GM23338 (cell line): ENCODE results near the gene CACNA1B. TPM values are rescaled to one million over a fixed set of nuclear protein-coding genes. Genes with fewer than 3 reads are reported as not detected.

Experiments used
- ATAC-seq: fragments of 200-7000 bp; cut with Tn5 transposase; 3 replicates; pipeline ENCODE4 v1.9.1; 2020
- DNase-seq: peaks from one replicate; pipeline ENCODE4 v3.0.0-alpha.2; 2015; ENCODE audit warnings: low spot score
- H2AFZ ChIP-seq: fragments of 200-600 bp; sonication (generic); 2 replicates; pipeline ENCODE4 v1.8.0; 2016; ENCODE audit warnings: antibody characterized with exemption, mild to moderate bottlenecking, moderate library complexity
- H3F3A ChIP-seq: fragments of 200-600 bp; sonication (generic); replicated peaks from 2 replicates; pipeline ENCODE4 v1.8.0; 2017; ENCODE audit warnings: antibody characterized with exemption, mixed run types, low read depth
- H3K27ac ChIP-seq: fragments of 200-600 bp; sonication (generic); 2 replicates; pipeline ENCODE4 v1.6.1; 2016; ENCODE audit warnings: low read depth
- H3K27me3 ChIP-seq: fragments of 200-600 bp; sonication (generic); 2 replicates; pipeline ENCODE4 v1.8.0; 2016; ENCODE audit warnings: mild to moderate bottlenecking, mixed run types, moderate library complexity; ENCODE audit not compliant: insufficient read depth
- H3K36me3 ChIP-seq: fragments of 200-600 bp; sonication (generic); 2 replicates; pipeline ENCODE4 v1.8.0; 2016; ENCODE audit warnings: mild to moderate bottlenecking; ENCODE audit not compliant: insufficient read depth
- H3K4me1 ChIP-seq: fragments of 200-600 bp; sonication (generic); 2 replicates; pipeline ENCODE4 v1.8.0; 2016; ENCODE audit warnings: mild to moderate bottlenecking, moderate library complexity; ENCODE audit not compliant: insufficient read depth
- H3K4me2 ChIP-seq: fragments of 200-600 bp; sonication (generic); 2 replicates; pipeline ENCODE4 v1.7.1; 2017; ENCODE audit warnings: mixed run types
- H3K4me3 ChIP-seq: fragments of 200-600 bp; sonication (generic); 2 replicates; pipeline ENCODE4 v1.6.1; 2016; ENCODE audit warnings: mixed run types
- H3K79me2 ChIP-seq: fragments of 200-600 bp; sonication (generic); replicated peaks from 2 replicates; pipeline ENCODE4 v1.8.0; 2017; ENCODE audit warnings: mild to moderate bottlenecking; ENCODE audit not compliant: insufficient read depth
- H3K9me2 ChIP-seq: fragments of 200-600 bp; sonication (generic); 2 replicates; pipeline ENCODE4 v1.8.0; 2017; ENCODE audit not compliant: insufficient read depth
- H4K20me1 ChIP-seq: fragments of 200-600 bp; sonication (generic); replicated peaks from 2 replicates; pipeline ENCODE4 v1.8.0; 2017; ENCODE audit warnings: mild to moderate bottlenecking; ENCODE audit not compliant: insufficient read depth
- H3K27ac Mint-ChIP-seq: 2 replicates; pipeline ENCODE4 v1.8.0; 2020; ENCODE audit warnings: inconsistent platforms, mild to moderate bottlenecking, moderate library complexity, mixed read lengths
- H3K27me3 Mint-ChIP-seq: 3 replicates; pipeline ENCODE4 v1.8.0; 2022; ENCODE audit warnings: low read depth, mild to moderate bottlenecking, moderate library complexity, mixed read lengths, inconsistent platforms; ENCODE audit not compliant: insufficient read depth, poor library complexity
- H3K36me3 Mint-ChIP-seq: 3 replicates; pipeline ENCODE4 v1.8.0; 2021; ENCODE audit warnings: low read depth, mild to moderate bottlenecking, inconsistent platforms, moderate library complexity, mixed read lengths
- H3K4me1 Mint-ChIP-seq: 3 replicates; pipeline ENCODE4 v1.8.0; 2020; ENCODE audit warnings: mild to moderate bottlenecking, inconsistent platforms, mixed read lengths
- H3K4me3 Mint-ChIP-seq: 3 replicates; pipeline ENCODE4 v1.8.0; 2021; ENCODE audit warnings: moderate library complexity, mild to moderate bottlenecking, inconsistent platforms, mixed read lengths
- H3K9me3 Mint-ChIP-seq: 3 replicates; pipeline ENCODE4 v1.8.0; 2020; ENCODE audit warnings: moderate library complexity, mild to moderate bottlenecking, inconsistent platforms, mixed read lengths
- CREB1 ChIP-seq: fragments of 250-450 bp; sonication (Bioruptor Pico); IDR thresholded peaks from 2 replicates; pipeline ENCODE4 v1.5.0; 2020; ENCODE audit warnings: low read depth, mild to moderate bottlenecking, moderate library complexity
- EZH2 ChIP-seq: fragments of 200-600 bp; sonication (generic); IDR thresholded peaks from one replicate; pipeline ENCODE4 v1.8.0; 2017; ENCODE audit warnings: antibody characterized with exemption, mild to moderate bottlenecking, low read depth; ENCODE audit not compliant: unreplicated experiment
- EZH2phosphoT487 ChIP-seq: fragments of 200-600 bp; sonication (generic); IDR thresholded peaks from one replicate; pipeline ENCODE4 v1.8.1; 2018; ENCODE audit warnings: antibody characterized with exemption; ENCODE audit not compliant: unreplicated experiment
- JUNB ChIP-seq: IDR thresholded peaks from one replicate; pipeline ENCODE4 v1.6.1; 2016; ENCODE audit warnings: antibody characterized with exemption; ENCODE audit not compliant: unreplicated experiment
- NANOG ChIP-seq: IDR thresholded peaks from 2 replicates; pipeline ENCODE4 v1.6.1; 2016; ENCODE audit warnings: antibody characterized with exemption, borderline replicate concordance
- POLR2AphosphoS5 ChIP-seq: IDR thresholded peaks from 2 replicates; pipeline ENCODE4 v1.6.1; 2016; ENCODE audit warnings: antibody characterized with exemption, low read depth
- STAT1 ChIP-seq: IDR thresholded peaks from one replicate; pipeline ENCODE4 v1.6.1; 2016; ENCODE audit warnings: antibody characterized with exemption; ENCODE audit not compliant: unreplicated experiment
- ZNF114 ChIP-seq: fragments of 250-450 bp; sonication (Bioruptor Pico); IDR thresholded peaks from 2 replicates; pipeline ENCODE4 v1.5.0; 2020; ENCODE audit warnings: mild to moderate bottlenecking, moderate library complexity
- ZNF331 ChIP-seq: fragments of 250-450 bp; sonication (Bioruptor Pico); IDR thresholded peaks from 2 replicates; pipeline ENCODE4 v1.5.0; 2020; ENCODE audit warnings: low read depth, mild to moderate bottlenecking, moderate library complexity
- polyA plus RNA-seq: library from polyadenylated mRNA; unstranded; fragments of >200 nt; fragmentation: Nextera tagmentation; extraction: Ambion mirVana; gene quantifications from 2 replicates; pipeline ENCODE4 v1.2.1, GENCODE V29; 2016
- total RNA-seq: library from RNA; depleted of rRNA; stranded (reverse); fragments of >200 nt; shearing (Covaris generic); gene quantifications from 2 replicates; pipeline ENCODE4 v1.2.3, GENCODE V29; 2014
- TF ChIP-seq, protein P1 (sequence below): fragments of 250-450 bp; sonication (Bioruptor Pico); IDR thresholded peaks from 2 replicates; pipeline ENCODE4 v1.5.0; 2020; ENCODE audit warnings: mild to moderate bottlenecking, moderate library complexity
- TF ChIP-seq, protein P2 (sequence below): IDR thresholded peaks from one replicate; pipeline ENCODE4 v1.6.1; 2018; ENCODE audit warnings: antibody characterized with exemption; ENCODE audit not compliant: unreplicated experiment
- TF ChIP-seq, protein P3 (sequence below): IDR thresholded peaks from 2 replicates; pipeline ENCODE4 v1.6.1; 2016; ENCODE audit warnings: antibody characterized with exemption

Gene CACNA1B
- total and polyA plus RNA-seq, 2 experiments from 2014 or later: 1.1 to 10.4 TPM

DNA sequence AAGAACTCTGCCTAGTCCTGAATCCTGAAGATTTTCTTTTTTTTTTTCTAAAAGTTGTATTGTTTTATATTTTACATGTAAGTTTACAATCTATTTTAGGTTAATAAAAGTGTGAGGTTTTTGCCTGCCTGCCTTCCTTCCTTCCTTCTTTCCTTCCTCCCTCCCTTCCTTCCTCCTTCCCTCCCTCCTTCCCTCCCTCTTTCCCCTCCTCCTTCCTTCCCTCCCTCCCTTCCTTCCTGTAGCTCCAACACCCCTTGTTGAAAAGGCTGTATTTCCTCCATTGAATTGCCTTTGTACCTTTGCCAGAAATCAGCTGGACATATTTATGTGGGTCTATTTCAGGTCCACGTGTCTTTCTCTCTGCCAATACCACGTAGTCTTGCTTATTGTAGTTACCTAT, 46.6 kb downstream of the CACNA1B start (continued):
- TF ChIP-seq, protein P1, sequence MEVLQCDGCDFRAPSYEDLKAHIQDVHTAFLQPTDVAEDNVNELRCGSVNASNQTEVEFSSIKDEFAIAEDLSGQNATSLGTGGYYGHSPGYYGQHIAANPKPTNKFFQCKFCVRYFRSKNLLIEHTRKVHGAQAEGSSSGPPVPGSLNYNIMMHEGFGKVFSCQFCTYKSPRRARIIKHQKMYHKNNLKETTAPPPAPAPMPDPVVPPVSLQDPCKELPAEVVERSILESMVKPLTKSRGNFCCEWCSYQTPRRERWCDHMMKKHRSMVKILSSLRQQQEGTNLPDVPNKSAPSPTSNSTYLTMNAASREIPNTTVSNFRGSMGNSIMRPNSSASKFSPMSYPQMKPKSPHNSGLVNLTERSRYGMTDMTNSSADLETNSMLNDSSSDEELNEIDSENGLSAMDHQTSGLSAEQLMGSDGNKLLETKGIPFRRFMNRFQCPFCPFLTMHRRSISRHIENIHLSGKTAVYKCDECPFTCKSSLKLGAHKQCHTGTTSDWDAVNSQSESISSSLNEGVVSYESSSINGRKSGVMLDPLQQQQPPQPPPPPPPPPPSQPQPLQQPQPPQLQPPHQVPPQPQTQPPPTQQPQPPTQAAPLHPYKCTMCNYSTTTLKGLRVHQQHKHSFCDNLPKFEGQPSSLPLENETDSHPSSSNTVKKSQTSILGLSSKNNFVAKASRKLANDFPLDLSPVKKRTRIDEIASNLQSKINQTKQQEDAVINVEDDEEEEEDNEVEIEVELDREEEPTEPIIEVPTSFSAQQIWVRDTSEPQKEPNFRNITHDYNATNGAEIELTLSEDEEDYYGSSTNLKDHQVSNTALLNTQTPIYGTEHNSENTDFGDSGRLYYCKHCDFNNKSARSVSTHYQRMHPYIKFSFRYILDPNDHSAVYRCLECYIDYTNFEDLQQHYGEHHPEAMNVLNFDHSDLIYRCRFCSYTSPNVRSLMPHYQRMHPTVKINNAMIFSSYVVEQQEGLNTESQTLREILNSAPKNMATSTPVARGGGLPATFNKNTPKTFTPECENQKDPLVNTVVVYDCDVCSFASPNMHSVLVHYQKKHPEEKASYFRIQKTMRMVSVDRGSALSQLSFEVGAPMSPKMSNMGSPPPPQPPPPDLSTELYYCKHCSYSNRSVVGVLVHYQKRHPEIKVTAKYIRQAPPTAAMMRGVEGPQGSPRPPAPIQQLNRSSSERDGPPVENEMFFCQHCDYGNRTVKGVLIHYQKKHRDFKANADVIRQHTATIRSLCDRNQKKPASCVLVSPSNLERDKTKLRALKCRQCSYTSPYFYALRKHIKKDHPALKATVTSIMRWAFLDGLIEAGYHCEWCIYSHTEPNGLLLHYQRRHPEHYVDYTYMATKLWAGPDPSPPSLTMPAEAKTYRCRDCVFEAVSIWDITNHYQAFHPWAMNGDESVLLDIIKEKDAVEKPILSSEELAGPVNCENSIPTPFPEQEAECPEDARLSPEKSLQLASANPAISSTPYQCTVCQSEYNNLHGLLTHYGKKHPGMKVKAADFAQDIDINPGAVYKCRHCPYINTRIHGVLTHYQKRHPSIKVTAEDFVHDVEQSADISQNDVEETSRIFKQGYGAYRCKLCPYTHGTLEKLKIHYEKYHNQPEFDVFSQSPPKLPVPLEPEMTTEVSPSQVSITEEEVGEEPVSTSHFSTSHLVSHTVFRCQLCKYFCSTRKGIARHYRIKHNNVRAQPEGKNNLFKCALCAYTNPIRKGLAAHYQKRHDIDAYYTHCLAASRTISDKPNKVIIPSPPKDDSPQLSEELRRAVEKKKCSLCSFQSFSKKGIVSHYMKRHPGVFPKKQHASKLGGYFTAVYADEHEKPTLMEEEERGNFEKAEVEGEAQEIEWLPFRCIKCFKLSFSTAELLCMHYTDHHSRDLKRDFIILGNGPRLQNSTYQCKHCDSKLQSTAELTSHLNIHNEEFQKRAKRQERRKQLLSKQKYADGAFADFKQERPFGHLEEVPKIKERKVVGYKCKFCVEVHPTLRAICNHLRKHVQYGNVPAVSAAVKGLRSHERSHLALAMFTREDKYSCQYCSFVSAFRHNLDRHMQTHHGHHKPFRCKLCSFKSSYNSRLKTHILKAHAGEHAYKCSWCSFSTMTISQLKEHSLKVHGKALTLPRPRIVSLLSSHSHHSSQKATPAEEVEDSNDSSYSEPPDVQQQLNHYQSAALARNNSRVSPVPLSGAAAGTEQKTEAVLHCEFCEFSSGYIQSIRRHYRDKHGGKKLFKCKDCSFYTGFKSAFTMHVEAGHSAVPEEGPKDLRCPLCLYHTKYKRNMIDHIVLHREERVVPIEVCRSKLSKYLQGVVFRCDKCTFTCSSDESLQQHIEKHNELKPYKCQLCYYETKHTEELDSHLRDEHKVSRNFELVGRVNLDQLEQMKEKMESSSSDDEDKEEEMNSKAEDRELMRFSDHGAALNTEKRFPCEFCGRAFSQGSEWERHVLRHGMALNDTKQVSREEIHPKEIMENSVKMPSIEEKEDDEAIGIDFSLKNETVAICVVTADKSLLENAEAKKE (CRISPR knock-in tag): no peak
- no peak for TF ChIP-seq CREB1 (CRISPR knock-in tag)
- TF ChIP-seq ZNF331: no peak
- no peak for TF ChIP-seq ZNF114 (CRISPR knock-in tag)
- TF ChIP-seq EZH2: no peak

DNA sequence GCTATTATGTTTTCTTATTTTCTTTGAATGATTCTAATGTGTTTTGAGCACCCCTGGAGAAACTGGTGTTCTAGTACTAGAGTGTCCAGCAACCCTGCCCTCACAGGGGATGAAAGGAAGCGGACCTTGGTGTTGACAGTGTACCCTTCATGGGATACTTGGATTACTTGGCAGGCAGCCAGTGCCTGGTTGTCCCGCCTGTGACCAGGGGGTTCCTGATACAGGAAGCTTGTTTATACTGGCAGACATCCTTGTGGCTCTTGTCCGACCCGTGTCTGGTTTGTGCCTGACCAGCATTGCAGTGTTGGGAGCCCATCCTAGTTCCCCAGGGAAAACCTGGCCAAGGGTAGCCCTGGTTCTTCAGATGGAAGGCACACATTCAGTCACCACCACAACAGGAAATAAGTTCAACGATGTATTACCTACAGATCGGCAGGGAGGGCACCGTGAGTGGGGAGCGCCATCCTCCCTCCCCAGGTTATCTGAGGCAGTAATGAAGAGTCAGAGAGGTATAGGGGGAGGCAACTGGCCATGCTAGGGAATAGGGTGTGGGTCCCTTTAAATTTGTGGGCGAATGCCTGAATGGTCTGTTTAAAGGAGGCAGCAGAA, 47.3 kb downstream of the CACNA1B start:
- ATAC-seq (no peak), DNase-seq (no peak)
- H2AFZ ChIP-seq: no peak overlapping the region
- no peaks in the 10 kb centered on the region for H3K4me1 ChIP-seq
- H3F3A ChIP-seq: no peaks in the 10 kb centered on the region
- Mint-ChIP-seq H3K4me3 (no peak overlapping the region), H3K27ac (no peak overlapping the region), H3K9me3 (peaks cover 28% of the 10 kb centered on the region), H3K27me3 (no peaks in the 10 kb centered on the region), H3K4me1 (no peaks in the 10 kb centered on the region), H3K36me3 (peaks cover 67% of the 10 kb centered on the region)
- no peaks in the 10 kb centered on the region; the same call in 1 of the 2 replicates for H4K20me1 ChIP-seq
- H3K9me2 ChIP-seq: no peaks in the 10 kb centered on the region
- H3K27ac ChIP-seq: no peak overlapping the region
- no peaks in the 10 kb centered on the region for H3K36me3 ChIP-seq
- H3K79me2 ChIP-seq: peaks cover 11% of the 10 kb centered on the region; the same call in 1 of the 2 replicates
- H3K4me3 ChIP-seq: no peak overlapping the region
- H3K4me2 ChIP-seq: no peak overlapping the region
- H3K27me3 ChIP-seq: no peaks in the 10 kb centered on the region
- TF ChIP-seq, protein P2, sequence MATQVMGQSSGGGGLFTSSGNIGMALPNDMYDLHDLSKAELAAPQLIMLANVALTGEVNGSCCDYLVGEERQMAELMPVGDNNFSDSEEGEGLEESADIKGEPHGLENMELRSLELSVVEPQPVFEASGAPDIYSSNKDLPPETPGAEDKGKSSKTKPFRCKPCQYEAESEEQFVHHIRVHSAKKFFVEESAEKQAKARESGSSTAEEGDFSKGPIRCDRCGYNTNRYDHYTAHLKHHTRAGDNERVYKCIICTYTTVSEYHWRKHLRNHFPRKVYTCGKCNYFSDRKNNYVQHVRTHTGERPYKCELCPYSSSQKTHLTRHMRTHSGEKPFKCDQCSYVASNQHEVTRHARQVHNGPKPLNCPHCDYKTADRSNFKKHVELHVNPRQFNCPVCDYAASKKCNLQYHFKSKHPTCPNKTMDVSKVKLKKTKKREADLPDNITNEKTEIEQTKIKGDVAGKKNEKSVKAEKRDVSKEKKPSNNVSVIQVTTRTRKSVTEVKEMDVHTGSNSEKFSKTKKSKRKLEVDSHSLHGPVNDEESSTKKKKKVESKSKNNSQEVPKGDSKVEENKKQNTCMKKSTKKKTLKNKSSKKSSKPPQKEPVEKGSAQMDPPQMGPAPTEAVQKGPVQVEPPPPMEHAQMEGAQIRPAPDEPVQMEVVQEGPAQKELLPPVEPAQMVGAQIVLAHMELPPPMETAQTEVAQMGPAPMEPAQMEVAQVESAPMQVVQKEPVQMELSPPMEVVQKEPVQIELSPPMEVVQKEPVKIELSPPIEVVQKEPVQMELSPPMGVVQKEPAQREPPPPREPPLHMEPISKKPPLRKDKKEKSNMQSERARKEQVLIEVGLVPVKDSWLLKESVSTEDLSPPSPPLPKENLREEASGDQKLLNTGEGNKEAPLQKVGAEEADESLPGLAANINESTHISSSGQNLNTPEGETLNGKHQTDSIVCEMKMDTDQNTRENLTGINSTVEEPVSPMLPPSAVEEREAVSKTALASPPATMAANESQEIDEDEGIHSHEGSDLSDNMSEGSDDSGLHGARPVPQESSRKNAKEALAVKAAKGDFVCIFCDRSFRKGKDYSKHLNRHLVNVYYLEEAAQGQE: no peak
- TF ChIP-seq ZNF331 (no peak), JUNB (no peak), NANOG (no peak), EZH2 (no peak), STAT1 (no peak), ZNF114 (CRISPR knock-in tag) (no peak), CREB1 (CRISPR knock-in tag) (no peak), POLR2AphosphoS5 (no peak), EZH2phosphoT487 (no peak)
- TF ChIP-seq, protein P3, sequence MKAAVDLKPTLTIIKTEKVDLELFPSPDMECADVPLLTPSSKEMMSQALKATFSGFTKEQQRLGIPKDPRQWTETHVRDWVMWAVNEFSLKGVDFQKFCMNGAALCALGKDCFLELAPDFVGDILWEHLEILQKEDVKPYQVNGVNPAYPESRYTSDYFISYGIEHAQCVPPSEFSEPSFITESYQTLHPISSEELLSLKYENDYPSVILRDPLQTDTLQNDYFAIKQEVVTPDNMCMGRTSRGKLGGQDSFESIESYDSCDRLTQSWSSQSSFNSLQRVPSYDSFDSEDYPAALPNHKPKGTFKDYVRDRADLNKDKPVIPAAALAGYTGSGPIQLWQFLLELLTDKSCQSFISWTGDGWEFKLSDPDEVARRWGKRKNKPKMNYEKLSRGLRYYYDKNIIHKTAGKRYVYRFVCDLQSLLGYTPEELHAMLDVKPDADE: no peak
